ENCODE measurements around the gene LMO3.

LMO3 gene

DNA sequence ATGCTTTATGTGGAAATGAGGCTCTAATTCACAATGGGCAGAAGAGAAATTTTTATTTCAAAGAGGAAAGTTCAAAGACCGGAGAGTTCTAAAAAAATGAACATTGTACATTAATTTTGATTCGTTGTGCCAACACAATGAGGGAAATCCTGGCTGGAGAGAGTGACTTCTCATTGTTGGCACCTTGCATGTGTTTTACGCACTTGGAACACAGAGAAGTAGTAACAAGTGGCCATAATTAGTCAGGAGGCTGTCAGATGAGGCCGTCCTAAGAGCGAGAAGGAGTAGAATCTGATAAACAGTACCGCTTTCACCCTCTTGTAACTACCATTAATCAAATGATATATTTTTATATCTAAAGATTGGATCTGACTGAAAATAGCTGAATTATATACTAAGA lies 6.9 kb downstream of the LMO3 start:
- DNase-seq, result no peak

DNA sequence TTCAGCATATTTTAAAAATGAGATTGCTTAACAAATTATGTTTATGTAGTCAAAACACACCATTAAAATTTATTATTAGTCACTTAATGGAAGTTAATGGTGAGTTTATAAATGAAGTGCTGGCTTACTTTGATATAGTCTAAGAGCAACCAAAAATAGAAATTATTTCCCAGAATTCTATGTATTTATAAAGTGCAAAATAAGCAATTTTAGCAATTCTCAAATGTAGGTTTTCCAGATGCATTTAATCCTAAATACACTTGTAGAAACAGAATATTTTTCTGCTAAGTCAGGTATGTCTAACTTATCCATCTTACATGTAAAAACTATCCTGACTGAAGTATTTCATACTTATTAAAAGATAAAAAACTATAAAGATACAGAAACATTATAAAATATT lies 11.2 kb downstream of the LMO3 start:
- DNase-seq, result no peak

DNA sequence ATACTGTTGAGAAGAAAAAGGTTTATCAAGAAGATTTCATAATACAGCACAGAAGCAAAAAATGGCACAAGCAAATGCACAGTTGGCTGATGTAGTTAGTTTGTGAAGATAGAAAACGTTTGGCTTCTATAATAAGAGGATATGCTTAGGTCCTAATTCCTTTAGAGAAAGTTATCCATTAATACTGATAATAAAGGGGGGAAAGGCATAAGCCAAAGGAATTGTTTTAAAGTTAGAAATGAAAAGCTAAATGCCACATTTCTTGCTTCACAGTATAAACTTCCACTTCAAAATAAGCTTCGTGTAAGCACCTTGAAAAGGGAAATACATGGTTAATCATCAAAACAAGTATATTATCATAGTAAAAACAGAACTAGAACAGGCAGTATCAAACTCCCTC lies 12.4 kb downstream of the LMO3 start:
- no peak for DNase-seq

DNA sequence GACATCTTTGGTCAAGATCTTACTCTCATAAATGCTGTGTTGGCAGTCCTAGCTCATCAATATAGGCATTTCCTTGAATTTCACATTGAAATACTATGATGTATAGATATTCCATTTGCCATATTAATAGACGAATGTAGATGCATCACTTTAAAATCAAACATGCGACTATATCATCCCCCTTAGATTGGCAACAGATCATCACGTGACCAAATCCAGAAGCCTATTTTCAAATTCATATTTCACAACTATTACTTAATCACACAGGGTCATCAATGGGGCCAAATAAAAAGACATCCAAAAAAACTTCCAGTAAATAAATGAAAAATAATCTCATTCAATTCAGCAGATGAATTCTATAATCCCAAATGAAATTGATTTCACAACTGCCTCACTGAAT lies 15.3 kb downstream of the LMO3 start:
- no peak for DNase-seq

DNA sequence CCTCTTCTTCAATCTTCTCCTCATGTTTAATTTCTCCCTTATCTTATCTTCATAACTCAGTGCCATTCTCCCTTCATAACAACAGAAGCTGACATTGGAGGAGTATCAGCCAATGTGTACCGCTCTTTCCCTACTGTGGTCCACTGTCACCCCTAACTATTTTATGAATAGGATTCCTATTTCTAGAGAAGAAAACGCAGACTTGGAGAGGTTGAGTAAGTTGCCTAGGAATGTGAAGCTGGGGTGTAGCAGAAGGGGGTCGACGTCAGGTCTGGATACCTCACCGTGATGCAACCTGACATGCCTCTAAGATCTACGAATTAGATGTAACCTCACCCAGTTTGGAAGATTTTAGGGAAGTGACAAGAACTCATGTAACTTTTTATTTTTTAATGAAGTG lies 17.1 kb downstream of the LMO3 start:
- DNase-seq, result no peak

DNA sequence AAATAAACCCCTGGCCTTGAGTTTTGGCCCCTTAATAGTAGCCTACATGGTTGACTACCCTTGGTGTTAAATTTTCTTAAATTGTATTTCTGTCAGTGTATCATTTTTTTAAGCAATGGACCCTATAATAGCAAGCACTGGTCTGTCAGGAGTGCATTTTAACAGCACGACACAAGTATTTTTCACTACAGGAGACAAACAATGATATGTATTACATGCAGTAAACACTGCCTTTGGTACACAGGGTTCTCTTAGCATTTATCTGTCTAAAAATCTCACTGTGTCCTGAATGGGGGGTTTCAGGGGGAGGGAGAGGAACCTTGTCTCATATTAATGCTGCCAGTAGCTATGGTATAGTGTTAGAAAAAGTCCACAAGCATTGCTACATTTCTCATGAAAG lies 18.4 kb downstream of the LMO3 start:
- DNase-seq, result no peak

DNA sequence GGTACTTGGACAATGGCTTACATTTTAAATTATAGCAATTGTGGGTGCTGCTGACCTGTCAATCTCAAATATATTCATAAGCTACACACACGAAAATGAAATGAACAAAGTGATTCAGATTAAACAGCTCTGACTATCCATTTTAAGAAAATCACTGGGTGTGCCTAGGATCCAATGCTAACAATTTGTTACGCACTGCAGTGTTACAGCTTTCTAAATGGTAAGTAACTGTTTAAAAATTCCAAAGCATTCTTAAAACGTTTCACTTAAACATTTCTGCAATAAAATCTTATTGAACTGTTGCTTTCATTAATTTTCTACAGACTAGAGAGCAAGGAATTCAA lies 18.9 kb downstream of the LMO3 start:
- DNase-seq, result no peak

DNA sequence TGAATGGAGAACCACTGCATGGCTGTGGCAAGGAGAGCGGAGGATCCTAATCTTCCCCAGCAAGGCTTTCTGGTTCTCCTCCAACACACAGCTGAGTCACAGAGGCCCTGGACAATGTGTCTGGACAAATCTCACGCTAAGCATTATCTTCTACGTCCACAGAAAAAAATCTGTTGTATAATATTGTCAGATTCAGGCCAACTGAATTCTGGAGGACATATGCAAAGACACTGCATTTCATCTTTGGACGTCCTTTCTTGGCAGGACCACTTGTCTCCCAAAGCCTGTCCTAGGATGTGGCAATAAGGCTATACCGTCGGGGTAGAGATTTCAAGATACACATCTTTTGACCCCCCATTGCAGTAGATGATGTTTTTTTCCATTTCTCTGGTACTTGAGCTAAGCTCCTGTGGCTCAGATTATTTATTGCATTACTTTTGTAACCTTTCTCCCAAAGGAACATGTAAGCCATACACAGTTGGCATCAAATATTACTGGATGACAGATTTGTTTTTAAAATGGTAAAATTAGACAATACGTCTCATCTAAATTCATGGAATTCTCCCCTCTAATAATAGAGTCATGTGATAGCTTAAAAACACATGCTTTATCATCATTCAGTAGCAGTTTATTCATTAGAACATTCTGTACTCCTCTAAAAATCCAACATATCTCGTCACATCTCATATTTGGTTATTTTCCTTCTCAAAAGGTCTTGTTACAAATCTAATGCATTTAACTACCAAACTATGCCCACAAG lies 19.4 kb downstream of the LMO3 start:
- DNase-seq, result no peak

DNA sequence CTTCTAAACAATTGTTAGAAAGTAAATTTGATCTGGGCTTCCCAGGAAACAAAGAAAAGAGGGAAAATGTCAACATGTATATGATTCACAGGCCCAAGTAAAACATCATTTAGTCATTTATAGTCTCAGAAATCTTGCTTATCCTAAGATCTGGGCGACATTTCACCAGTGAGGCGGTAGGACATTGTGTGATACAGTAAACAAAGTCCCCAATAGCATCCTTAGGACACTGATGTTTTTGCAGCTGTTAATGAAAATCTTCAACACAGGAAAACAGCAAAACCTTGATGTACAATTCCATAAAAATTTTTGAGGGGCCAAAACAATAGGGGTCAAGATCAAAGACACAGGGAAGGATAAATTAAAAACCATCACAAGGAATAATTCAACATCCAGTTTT lies 20.2 kb downstream of the LMO3 start:
- DNase-seq, result no peak

DNA sequence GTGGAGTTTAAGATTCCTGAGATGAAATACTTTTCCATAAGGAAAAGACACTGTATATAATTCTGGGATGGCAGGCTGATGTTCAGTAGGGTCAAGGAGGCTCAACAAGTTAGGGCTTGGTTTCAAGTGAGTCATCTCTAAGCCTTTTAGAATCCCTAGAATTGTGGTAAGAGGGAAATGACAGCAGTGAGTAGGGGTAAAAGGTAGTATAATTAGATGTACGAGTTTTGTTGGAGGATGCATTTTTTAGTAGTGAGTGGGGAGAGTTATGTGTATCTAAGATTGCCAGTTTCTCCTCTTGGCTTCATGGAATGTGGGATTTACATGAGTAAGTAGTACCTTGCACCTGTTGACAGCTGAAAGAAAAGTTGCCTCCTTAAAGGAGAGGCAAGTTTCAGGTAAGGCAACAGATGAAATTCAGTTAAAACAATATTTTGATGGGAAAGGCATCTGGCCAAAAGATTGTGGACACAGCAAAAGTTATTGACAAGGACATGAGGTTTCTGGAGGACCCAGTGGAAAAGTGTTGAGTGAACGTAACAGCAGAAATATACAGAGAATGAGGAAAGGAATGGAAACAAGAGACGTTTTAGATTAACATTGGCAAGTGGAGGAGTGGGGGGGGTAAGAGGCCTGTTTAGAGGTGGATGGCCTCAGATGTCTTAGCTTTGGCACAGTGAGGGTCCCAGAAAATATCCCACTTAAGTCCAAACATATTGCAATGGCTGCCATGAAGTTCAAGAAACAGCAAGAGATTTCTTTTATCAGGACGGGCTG lies 21.8 kb downstream of the LMO3 start:
- DNase-seq, result no peak

DNA sequence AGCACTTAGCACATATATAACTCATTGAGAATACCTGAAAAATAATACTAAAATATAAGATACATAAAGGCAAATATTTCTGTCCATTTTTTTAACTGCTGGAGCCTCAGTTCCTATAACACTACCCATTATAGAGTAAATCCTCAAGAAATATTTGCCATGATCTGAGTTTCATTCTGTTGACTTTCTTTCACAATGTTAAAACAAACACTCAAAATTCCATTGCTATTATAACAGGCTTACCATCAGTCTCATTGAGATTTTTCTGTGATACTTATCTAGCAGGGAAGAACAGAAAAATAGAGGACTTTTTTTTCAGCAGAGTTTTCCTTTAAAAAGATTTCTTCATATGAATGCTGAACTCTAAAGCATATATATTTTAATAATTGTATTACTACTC lies 24.5 kb downstream of the LMO3 start:
- DNase-seq, result no peak

DNA sequence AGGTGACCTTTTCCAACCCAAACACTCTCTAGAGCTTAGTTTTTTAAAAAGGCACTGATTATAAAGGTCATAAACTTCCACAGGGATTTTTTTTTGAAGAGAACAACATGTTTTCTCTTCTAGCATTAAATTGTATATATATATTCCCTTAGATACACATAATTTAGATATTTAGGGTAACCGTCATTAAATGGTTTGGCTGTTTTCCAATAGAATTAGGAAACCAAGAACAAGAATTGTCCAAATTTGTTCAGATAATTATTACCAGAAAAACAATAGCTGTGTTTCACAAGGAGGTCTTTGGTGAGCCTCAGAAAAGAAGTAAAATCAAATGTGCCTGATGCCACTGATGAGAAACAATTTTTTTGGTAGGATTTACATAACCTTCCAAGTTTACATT lies 26.9 kb downstream of the LMO3 start:
- no peak for DNase-seq

DNA sequence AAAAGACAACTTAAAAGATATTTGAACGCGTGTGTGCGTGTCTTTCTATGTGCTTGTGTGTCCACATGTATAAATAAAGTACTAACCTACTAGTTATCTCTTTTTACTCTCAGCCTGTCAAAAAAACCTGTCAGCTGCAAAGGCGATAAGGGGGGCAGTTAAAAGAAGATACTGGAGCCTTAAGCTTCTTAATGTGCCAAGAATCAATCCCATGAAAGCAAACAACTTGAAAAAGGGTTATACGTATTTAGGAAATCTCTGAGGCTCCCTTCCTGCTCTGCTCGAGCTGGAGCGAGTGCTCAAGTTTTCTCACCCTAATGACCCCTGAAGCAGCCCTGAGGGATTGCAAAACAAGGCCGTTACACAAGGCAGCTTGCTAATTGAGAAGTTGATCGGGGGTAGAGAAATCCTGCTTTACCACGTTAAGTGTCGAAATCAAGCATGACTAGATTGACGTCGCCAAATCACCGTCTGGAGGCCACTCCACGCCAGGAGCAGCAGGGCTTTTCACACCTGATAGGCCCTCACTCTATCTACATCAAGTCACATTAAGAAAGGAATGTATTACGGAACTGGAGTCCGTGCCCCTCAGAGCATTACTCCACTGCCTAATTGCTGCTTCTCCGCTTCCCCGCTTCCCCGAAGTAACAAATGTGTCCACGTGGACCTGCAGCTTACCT lies 32.4 kb downstream of the LMO3 start:
- no peak for DNase-seq

DNA sequence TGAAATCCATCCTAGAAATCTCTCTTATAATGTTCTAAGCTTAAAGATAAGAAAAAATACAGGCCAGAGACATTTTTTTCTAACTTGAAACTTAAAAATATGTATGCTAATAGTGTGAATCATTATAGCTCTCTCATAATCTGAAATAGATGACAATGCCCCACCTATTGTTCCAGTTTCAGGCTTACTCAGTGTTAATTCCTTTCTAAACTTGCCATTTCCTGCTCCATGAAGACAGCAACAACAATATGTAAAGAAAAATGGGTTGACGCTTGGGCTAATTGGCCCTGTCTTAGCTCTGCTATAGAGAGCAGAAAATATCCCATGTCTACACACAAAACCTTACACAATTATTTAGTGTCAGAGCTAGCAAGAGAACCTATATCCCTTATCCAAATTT lies 37.1 kb downstream of the LMO3 start:
- DNase-seq, result no peak

DNA sequence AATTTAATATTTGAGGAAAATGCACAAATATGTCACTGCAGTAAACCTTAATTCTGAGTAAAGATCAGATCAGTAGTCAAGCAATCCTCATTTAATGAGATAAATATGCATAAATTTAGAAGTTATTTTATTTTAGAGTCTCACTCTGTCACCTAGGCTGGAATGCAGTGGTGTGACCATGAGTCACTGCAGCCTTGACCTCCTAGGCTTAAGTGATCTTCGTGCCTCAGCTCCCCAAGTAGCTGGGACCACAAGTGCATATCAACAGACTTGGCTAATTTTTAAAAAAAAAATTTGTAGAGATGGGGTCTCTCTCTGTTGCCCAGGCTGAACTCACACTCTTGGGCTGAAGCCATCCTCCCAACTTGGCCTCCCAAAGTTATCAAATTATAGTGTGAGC lies 41.3 kb downstream of the LMO3 start:
- no peak for DNase-seq

DNA sequence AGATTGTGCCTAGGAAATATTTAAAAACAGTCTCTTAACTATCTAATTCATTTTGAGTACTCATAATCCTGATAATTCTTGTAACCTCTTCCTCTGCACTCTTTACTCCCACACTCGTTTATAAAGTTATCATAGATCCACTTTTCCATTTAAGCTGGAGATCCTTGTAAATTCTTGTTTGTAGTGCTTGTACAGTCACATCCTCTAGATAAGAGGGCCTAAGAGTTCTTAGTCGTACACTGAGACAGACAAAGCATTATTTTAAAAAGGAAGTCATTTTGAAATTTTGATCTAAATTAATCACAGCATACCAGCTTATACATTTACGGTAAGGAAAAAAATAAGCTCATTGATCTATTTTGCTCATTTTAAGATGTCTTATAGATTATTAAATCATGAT lies 42.5 kb downstream of the LMO3 start:
- no peak for DNase-seq

DNA sequence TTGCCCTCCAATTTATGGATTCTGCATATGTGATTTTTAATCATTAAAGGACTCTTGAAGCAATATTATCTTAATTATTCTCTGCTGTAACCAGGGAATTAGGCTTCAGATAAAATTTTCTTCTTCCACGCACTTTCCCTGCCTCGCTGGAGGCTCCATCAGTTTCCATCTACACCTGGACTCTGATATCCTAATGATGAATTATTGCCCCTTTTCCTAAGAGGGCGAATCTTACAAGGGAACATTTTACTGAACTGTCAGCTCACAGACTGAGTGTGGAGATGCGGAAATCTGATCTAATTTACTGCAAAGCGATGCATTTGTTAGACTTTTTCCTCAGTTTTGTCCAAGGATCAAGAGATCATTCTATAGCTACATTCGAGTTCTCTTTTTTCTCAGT lies 43.0 kb downstream of the LMO3 start:
- DNase-seq, result no peak

DNA sequence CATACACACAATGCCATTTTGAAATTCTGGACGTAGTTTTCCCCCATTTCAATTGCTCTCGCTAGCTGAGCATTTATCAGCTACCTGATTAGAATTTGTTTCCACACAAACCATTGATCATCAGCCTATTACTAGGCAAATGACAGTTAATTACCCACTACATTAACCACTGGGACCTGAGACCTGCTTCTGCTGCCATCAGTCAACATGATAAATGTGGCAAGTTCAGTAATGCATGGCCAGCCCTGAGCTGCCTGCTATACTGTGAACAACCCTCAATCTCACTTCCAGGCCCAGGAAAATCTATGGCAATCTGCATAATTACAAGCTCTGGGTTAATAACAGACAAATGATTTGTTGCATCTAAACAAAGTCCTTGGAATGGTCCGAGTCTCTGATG lies 43.5 kb downstream of the LMO3 start:
- DNase-seq, result no peak

DNA sequence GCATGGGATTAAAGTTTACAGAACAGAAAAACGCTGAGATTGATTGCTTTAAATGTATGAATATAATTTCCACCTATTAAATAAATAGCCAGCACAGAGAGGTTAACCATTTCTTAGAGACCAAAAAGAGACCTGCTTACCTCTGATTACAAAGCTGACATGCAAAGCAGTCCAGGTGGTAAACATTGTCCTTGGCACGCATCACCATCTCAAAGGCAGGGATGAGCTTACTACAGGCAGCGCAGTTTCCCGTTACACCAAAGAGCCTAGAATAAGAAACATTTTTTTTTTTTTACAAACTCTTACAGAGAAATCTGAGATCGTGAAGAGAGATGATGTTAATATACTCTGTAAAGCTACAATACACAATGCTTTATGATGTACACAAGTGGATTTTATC lies 45.7 kb downstream of the LMO3 start:
- DNase-seq, result no peak

DNA sequence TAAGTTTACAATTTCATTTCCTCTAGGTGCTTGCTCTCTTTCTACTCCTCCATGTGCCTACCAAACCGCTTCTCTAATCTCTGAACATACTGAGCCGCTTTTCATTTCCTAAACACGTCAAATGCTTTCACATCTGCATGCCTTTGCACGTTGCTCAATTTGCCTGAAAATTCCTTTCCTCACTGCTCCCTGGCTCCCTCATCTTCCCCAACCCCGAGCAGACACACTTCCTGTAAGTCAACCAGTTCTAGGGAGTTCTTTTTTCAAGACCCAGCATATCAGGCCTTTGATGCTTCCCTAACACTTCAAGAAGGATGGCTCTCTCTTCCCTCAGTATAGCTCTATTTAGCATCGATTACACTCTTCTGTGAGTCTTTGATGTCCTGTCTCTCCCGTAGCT lies 50.3 kb downstream of the LMO3 start:
- no peak for DNase-seq

DNA sequence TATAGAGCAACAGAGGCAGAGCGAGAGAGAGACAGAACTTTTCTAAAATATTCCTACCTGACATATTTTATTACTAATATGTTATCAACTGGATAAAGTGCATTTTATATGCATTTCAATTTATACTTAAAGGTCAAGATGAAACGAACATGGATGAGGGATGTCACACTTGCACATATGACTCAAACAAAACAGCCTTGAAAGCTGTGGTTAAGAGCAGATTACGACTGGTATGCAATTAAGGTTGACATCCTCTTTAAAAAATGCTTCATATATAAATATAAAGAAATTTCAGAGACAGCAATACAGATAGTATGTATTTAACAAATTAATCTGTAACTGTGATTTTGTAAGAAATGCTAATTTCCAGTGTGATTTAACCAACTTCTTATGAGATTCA lies 52.5 kb downstream of the LMO3 start:
- no peak for DNase-seq

DNA sequence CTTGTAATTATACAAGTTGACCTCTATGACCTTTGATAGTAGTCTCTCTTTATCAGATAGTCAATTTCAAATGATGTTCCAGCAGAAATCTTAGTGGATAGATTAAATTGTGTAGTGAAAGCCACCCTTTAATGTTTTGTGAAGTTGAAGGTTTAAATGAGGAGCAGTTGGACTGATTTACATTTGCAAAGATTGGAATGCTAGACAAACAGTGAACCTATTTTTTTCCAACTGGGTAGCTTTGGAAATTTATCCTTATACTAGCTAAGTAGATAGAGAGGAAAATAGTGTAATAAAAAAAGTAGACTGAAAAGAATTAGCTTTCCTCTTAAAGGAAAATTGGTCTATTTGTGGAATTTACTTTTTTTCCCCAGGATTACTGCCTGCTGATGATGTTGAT lies 53.7 kb downstream of the LMO3 start:
- DNase-seq, result no peak

DNA sequence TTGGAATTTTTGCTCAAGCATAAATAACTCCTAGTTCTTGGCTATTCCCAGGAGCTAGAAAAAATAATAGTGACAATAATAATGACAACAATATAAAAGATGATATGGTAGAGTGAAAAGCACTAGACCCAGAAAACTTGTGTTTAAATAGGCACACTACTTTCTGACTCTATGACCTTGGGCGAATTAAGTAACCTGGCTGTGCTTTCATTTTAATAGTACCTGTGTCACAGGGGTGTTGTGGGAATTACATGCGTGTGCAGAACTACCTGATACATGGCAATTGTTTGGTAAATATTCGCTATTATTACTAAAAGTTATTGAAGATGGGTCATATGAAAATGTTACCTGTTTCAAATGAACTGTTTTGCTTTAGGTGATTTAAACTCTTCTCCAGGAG lies 60.1 kb downstream of the LMO3 start:
- DNase-seq, result no peak

DNA sequence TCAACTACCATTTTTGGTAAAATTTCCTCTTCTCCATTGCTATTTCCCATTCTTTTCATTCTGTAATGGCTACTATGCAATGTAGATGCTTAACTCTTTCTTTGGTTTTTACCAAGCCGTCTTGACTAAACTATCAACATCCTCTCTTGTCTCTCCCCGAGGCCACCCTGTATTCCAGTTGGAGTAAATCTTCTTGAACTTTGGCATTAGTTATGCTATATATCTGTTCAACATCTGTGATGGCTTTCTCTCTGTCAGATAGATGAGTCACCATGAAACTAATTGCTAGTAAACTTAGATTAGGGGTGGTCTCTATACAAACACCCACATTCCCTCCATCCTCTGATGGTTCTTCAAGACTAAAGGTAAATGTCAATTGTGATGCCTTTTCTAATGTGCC lies 63.4 kb downstream of the LMO3 start:
- no peak for DNase-seq
